HT1080 (cell line): ENCODE data around the gene GJB6. TPM values are rescaled to one million over a fixed set of nuclear protein-coding genes. Genes with fewer than 3 reads are reported as not detected.
"Not testable (repeated sequence)": the region's sequence is repeated elsewhere in the genome, so short reads cannot be mapped to it uniquely, and the experiment has no call there.

Experiments
- DNase-seq: peaks from one replicate; pipeline ENCODE4 v3.0.0-alpha.2; 2015; ENCODE audit warnings: low read depth
- polyA plus RNA-seq, 2 experiments: library from polyadenylated mRNA; depleted of rRNA; stranded (reverse); fragments of >200 nt; gene quantifications; 2 replicates each; pipeline ENCODE4 v1.2.3, GENCODE V29; 2015
- total RNA-seq: library from RNA; depleted of rRNA; stranded (reverse); fragments of >200 nt; shearing (Covaris generic); gene quantifications from 2 replicates; pipeline ENCODE4 v1.2.3, GENCODE V29; 2014; rRNA removed

GJB6 gene
- not detected in 2 replicates for total RNA-seq
- not detected in 2 replicates for polyA plus RNA-seq (2015; cell fraction: cytosol; rRNA removed)
- polyA plus RNA-seq (2015; cell fraction: nucleus; rRNA removed), result not detected in 2 replicates

DNA sequence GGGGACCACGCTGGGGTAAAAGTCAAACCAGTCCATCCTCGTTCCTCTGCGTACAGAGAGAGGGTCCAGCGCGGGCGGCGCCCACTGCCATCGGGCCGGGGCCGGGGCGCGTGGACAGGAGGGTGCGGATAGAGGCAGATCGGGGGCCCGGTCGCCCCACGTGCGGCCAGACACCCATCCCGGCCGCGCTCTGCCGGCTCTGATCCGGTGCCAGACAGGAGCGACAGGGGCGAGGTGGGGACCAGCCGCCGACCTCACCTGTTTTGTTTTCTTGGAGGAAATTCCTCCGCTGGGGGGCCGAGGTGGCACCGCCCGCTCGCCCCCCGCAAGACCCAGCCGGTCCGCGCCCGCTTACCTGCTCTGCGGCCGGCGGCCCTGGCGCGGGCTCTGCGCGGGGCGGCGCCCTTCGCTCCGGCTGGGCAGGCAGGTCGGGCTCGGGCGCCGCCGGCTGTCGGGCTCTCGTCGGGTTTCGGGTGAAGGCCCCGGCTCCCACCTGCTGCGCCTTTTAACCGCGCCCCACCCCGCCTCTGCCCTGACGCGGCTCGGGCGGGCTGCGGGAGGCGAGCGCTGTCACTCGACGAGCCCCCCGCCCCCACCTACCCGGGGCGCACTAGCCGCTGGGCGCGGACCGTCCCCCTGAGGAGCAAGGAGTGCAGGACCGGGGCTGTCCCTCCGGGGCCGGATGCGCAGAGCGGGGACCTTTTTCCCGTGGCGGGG lies at the start of gene GJB6:
Gene GJB6, minus strand, starts transcription at position 481 of the 717 bp plus-strand sequence. CDS start 8,839 bp downstream, outside the sequence.
- no peak for DNase-seq

DNA sequence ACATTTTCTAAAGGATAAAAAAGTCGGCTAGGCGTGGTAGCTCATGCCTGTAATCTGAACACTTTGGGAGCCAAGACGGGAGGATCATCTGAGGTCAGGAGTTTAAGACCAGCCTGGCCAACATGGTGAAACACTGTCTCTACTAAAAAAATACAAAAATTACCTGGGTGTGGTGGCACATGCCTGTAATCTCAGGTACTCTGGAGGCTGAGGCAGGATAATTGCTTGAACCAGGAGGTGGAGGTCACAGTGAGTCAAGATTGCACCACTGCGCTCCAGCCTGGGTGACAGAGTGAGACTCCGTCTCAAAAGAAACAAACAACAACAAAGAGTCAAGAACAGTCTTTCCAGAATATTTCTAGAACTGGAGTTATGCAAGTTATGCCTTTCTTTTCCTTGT lies 44.8 kb upstream of the GJB6 start:
- not testable (repeated sequence) for DNase-seq

DNA sequence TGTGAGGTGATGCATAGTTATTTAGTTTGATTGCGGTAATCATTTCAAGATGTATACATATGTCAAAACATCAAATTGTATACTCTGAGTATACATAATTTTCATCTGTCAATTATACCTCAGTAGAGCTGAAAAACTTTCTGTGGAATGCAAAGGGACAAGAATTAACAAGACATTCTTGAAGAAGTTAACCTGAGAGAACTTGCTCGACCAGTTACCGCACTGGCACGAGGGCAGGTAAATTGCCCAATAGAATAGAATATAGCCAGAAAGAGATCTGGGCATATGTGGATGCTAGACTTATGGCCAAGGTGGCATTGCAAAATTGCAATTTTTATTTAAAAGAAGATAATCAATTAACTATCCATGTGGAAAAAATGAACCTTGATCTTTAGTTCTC lies 42.3 kb upstream of the GJB6 start:
- DNase-seq, result no peak

DNA sequence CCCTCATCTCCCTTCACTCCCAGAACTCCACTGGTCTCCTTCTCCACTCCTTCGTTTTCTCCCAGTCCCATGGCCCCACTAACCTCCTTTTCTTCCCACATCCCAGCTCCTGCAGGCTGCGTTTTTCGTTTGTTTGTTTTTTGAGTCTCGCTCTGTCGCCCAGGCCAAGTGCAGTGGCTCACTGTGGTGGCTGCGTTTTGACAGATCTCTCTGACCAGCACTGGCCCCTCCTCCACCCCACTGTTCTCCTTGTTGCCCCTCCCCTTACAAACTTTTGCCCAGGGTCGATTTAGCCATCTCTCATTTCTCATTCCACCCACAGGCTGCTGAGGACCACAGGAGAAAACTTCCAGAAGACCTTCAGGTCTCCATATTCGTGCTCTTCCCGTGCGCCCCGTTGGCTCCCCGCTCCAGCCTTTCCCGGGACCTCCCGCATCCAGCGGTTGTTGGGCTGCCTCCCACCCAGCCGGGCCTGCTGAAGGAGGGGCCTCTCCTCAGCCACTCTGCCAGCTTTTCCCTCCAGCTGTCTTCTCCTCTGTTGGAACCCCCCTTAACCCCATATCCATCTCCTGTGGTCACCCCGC lies 40.6 kb upstream of the GJB6 start:
- no peak for DNase-seq

DNA sequence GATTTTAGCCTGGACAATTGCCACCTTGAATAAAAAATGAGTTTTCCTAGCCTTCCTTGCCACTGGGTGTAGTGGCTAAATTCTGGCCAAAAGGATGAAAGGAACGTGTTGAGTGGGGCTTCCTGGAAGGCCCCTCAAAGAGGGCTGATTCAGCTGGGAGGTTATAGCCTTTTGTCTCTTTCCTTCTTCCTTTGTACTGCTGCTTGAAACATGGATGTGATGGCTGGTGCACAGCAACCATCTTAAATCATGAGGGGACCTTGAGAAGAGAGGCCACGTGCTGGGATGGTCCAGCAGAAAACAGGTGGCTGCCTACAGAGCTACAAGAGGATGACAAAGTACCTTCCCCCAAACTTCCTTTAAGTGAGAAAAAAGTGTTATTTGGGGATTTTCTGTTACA lies 40.0 kb upstream of the GJB6 start:
- DNase-seq, result no peak

DNA sequence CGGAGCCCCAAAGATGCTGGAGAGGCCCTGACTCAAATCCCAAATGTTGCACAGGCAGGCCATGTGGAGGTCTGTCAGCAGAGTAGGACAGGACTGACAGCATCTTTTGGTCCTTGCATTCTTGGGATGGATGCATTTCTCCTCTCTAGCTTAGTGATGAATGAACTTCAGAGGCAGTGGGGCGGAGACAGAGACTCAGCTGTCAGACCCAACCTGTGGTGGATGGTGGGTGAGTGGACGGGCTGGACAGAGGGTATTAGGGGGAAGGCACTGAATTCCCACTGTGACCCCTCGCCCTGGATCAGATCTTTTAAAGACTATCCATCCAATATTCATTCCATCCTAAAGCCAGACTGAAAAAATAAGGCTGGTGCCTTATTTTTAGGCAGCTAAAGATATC lies 39.3 kb upstream of the GJB6 start:
- no peak for DNase-seq

DNA sequence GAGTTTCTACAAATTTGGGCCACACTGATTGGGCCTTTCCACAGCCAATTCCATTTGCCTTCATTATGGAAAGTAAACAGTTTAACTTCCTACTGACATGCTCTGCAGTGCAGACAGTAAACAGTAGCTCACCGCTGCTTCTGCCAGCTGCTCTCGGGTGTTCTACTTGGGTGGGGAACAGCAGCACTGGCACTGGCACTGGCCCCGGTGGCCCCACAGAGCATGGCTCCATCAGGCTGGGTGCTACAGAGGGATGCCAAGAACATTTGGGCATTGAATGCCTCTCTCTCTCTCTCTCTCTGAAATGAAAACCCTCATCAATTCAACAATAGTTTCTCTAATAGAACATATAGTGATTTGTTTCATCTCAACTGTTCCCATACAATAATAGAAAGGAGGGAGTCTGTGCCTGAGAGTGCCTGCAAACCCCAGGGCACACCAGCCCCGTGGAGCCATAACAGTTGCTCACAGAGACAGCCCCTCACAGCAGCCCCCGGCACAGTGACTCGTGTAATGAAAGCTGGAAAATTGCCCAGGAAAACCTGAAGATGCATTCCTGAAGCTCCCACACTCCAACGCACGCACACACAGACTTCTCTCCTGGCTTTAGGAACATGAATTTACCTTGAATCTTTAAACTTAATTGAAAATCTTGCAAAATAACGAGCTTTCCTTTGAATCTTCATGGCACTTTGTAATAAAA lies 38.2 kb upstream of the GJB6 start:
- DNase-seq, result no peak

DNA sequence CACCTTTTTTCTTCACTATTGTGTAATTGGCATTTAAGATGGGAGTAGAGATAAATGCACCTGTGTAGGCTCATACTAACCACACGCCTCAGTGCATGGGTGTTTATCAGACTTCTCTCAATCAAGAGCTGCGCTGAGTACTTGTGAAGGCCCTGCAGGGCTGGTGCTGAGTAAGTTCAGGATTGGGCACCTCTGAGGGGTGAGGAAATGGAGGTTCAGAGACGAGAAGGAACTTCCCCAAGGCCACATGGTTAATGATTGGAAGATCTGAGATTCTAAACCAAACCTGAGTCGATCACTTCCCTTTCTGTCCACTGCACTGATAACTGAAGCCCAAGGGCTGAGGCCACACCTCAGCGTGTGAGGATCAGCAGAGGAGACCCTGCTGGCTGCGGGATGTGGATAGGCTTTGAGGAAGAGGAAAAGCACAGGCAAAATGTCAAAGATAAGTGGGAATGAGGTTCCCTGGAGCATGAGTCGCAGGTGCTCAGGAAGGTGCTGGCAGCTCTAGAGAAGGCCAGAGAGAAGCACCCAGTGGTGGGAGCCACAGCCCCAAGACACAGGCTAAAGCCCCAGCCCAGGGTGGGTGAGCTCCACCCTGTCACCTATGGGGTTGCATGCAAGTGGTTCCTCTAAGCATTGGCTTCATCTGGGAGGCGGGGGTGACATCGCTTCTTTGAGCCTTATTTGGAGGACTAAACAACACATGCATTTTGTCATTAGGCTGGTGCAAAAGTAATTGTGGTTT lies 32.3 kb upstream of the GJB6 start:
- no peak for DNase-seq

DNA sequence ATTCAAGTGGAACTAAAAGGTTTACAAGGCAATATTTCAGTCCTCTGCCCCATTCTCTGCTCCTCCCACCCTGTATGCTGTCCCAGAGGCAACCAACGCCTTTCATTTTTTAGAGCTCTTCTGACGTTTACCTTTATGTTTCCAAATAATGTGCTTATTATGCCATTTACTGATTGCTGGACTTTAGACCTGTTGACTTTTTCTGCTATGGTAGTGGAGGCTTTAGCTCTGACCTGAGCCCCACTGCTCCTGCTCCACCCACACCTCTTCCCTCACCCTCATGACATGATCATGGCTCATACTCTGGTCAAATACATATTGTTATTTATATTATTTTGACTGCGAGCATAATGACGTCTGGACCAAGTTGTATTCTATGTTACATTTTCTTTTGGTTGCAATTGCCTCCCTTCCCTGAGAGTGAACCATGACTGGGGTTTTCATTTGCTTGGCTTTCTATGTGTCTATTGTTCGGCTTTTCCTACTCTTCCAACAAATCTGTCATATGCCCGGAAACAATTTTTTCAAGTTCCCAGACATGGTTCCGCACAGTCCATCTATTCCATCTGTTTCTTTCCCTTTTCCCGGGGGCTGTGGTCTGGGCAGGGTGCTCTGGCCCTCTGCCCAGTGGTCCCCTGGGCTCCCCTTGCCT lies 31.4 kb upstream of the GJB6 start:
- no peak for DNase-seq

DNA sequence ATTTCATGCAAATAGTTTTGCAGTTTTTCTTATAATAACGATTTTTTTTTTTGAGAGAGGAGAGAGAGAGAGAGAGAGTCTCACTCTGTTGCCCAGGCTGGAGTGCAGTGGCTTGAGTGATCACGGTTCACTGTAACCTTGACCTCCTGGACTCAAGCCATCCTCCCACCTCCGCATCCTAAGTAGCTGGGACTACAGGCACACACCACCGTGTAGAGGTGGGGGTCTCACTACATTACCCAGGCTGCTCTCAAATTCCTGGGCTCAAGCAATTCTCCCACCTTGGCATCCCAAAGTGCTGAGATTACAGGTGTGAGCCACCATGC lies 26.8 kb upstream of the GJB6 start:
- no peak for DNase-seq

DNA sequence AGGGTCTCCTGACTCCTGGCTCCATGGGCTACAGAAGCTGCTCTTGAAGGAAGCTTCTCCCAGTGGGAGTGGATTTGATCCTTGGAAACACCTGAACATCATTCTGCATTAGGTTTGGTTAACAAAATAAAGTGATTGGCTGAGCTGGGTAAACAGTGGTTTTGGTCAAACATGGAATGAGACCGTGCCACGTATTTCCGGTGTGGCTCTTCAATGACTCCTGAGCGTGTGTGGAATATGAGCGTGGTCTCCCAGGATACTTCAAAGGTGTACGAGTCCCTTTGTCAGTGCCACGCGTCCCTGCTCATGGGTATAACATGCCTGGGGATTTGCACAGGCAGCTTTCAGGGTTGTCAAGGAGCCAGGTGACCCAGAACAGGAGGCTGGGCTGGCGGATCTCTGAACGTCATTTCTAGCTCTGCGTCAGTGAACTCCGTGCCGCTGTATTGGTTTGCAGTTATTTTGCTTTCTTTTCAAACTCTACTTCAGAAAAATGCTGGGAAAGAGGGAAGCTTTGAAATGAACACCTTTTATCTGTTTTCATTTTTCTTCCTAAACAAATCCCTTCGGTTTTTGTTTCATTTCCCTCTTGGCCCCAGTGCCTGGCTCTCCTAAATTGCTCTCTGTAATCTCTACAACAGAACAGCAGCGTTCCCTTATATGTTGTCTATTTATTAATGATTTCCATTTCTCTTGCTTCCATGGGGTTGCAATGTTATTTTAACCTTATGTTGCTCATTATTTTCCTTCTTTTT lies 26.3 kb upstream of the GJB6 start:
- DNase-seq, result peak; percentile 13

DNA sequence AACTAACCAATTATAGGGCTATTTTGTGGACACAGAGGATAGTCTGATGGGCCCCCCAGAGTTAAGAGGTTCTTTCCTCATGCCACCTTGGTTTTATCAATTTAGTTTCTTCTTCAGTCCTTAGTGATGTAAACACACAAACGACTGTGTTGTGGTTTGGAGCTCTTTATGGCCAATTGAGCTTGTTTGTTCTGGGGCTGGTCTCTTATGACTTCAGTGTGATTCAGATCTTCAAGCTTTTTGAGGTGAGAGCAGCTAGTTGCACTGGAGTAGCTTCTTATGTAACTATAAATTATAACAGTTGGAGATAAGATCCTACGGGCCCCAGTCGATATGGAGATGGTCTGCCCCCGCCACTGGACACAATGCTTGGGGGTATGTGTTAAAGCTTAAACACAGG lies 22.0 kb upstream of the GJB6 start:
- DNase-seq, result no peak

DNA sequence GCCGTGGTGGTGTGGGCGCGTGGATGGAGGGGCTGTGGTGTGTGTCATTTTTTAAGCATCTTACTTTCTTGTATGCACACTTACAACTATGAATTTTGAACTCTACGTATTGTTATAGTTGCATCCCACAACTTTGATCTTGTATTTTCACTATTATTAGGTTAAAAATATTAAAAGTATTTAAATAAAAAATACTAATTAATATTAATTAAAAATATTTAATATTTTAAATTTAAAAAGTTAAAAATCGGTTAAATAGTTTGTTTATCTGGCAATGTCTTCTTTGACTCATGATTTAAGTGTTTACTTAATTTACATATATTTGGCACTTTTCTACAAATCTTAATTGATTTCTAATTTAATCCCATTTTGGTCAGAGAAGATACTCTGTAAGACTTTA lies 17.8 kb upstream of the GJB6 start:
- DNase-seq, result no peak

DNA sequence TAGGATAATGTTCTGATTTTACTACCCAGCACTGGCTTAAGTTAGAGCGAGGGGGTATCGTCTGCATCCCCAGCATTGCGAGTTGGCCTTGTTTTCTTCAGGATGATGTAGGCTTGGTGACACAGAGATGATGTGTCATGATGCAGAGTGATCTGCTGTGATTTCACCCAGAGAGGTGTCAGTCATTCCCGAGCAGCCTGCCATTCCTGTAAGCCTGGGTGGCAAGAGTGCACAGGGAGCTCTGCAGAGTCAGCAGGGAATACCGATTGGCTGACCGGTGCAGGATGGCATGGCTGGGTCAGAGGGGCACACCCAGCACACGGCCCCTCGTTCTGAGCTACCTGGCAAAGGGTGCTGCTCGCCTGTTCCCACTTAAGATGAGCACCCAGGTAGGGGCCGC lies 15.8 kb upstream of the GJB6 start:
- no peak for DNase-seq

DNA sequence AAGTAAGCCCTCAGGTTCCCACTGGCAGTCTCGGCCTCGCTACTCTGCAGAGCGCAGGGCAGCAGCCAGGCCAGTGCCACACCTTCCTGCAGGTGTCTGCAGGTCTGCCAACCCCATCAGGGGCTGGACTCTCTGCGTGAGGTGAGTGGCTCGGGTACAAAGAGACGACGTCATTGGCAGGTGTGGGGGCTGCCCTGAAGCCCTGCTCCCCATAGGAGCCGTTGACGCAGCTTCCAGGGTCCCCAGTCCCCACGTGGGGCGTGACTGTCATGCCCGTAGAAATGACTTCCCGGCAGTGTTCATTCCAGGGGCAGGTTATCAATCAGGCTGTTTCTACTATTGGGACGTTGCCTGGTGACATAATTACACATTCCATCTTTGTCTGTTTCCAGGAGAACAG lies 15.3 kb upstream of the GJB6 start:
- DNase-seq, result no peak

DNA sequence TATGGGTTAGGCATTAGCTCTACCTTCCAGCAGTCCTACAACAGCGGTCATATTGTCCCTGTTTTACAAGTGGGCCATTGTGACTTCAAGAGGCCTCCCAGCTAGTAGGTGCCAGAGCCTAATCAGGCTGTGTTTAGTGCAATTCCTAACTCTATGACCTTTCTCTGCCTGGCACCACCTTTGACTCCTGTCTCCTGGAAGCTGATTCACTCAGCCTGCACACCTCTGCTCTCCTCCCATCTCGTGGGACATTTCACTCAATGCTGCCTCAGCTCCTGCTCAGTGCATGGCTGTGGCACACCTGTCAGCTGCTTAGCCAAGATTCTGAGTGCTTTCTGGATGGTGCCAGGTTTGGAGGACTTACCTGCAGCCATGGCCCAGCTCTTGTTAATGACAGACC lies 9.5 kb upstream of the GJB6 start:
- DNase-seq, result no peak

DNA sequence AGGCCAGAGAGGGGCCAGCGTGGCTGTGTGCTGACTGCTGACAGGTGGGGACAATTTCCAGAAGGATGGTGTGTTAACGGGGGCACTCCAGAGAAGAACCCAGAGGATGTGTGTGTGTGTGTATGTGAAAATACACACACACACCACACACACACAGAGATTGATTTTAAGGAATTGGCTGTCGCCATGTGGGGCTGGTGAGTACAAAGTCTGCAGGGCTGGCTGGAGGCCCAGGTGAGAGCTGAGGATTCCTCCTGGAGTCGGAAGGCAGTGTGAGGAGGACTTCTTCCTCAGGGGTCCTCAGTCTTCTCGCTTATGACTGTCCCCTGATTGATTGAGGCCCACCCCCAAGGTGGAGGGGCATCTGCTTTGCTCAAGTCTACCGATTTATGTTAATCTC lies 7.6 kb upstream of the GJB6 start:
- no peak for DNase-seq

DNA sequence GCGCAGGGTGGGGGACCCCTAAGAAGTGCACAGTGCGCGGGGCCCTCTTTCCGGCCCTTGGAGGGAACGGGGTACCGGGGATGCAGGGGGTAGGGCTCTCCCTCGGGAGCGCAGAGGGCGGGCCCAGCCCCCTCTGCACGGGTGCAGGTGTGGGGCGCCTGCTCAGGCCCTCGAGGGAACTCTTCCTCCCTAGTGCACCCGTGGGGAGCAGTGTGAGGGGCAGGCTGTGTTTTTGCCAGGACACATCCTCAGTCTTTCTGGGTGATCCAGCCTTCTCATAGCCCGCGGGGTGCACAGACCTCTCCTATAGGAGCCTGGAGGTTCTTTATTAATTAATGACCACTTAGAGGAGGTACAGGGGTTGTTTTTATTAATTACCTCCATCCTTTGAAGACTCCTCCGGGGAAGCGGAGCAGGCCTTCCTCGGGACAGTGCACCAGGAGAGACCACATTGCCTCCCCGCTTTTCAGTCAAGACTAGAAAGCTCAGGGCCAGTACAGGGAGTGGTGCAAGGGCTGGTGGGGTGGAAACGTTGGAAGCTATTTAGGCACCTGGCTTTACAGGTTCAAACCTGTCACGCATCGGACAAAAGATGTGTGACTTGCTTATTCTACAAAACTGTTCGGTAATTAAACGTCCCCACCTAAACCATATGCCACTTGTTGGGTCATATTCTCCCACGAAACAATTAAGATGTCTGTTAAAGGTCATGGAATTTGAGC lies 598 bp upstream of the GJB6 start:
- DNase-seq, result no peak

DNA sequence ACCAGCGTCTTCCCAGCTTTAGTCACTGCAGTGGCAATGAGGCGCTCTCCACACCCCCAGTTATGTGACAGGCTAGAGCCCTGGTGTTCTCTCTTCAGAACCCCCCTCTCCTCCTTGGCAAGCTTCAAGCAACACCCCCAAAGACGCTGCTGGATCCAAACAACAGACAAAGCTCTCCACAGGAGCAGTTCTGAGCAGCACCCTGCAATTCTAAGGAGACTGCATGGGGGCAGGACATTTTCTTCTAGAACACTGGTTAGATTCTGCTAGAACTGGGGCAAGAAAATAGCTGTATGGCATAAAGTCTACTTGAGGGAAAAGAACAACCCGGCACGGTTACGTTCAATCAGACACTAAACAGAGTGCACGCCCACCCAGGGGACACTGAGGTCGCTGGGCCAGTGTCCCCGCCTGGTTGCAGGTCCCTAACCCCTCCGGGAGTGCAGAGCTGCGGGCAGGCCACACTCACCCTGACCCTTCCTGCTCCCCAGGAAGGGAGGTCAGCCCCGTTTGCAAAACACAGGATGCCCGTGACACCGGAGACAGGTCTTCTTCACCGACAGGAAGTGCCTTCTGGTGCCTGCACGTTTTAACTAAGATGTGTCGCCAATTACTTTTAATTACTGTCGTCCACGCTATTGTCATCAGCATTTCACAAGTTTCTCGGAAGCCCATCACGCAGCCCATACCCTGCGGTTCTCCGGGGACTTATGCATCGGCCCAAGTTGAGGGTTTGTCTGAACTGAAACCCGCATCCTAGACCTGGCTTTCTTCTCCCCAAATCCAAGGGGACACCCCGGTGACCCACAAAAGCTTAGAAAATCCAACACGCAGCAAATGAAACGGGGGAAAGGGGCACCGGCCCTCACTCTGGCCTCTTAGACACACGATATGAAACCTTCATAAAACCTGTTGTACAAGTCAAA lies 943 bp downstream of the GJB6 start:
- no peak for DNase-seq
